Keratinocyte (primary cell): Measurements from ENCODE around the gene NOX3. TPM values are rescaled to one million over a fixed set of nuclear protein-coding genes. Genes with fewer than 3 reads are reported as not detected.

Source experiments
- DNase-seq: peaks from one replicate; pipeline ENCODE4 v3.0.0-alpha.2; 2011; ENCODE audit warnings: low read depth, missing footprints, low spot score
- FAIRE-seq: peaks from 2 replicates; lab custom pipeline; 2011; peaks lifted over from hg19 to GRCh38; lab: Jason Lieb, UNC
- H2AFZ ChIP-seq: 2 replicates; pipeline ENCODE4 v1.6.0; 2012; ENCODE audit warnings: low read length, control low read depth, inconsistent platforms; ENCODE audit not compliant: control insufficient read depth
- H3K27ac ChIP-seq: 2 replicates; pipeline ENCODE4 v1.5.1; 2011; ENCODE audit warnings: low read length; ENCODE audit not compliant: control insufficient read depth, insufficient read depth
- H3K27me3 ChIP-seq: 3 replicates; pipeline ENCODE4 v1.6.0; 2011; ENCODE audit warnings: low read length; ENCODE audit not compliant: control insufficient read depth, insufficient read depth; ENCODE audit errors: extremely low read depth
- H3K36me3 ChIP-seq, 2 experiments: 2 replicates in 1 of 2; 3 replicates in 1 of 2; pipeline ENCODE4 v1.5.1; 2011; ENCODE audit warnings: low read length in 2 of 2, mild to moderate bottlenecking in 1 of 2; ENCODE audit not compliant: control insufficient read depth in 2 of 2, insufficient read depth in 2 of 2; ENCODE audit errors: extremely low read depth in 1 of 2
- H3K4me1 ChIP-seq: 3 replicates; pipeline ENCODE4 v1.5.1; 2011; ENCODE audit warnings: low read length; ENCODE audit not compliant: control insufficient read depth, insufficient read depth; ENCODE audit errors: extremely low read depth
- H3K4me2 ChIP-seq: 3 replicates; pipeline ENCODE4 v1.6.0; 2011; ENCODE audit warnings: low read depth, low read length; ENCODE audit not compliant: control insufficient read depth, insufficient read depth; ENCODE audit errors: extremely low read depth
- H3K4me3 ChIP-seq, 3 experiments: fragments of 200-600 bp in 1 of 3; sonication (generic) in 1 of 3; 2 replicates in 2 of 3; 3 replicates in 1 of 3; pipeline ENCODE4 v1.5.1; 2011 to 2016; ENCODE audit warnings: low read length in 3 of 3, mild to moderate bottlenecking in 3 of 3, control low read depth in 2 of 3, inconsistent platforms in 1 of 3, low read depth in 1 of 3, mixed read lengths in 1 of 3, mixed run types in 1 of 3, moderate library complexity in 1 of 3; ENCODE audit not compliant: control insufficient read depth in 2 of 3, insufficient read depth in 2 of 3; ENCODE audit errors: extremely low read depth in 1 of 3
- H3K79me2 ChIP-seq: 2 replicates; pipeline ENCODE4 v1.6.0; 2012; ENCODE audit warnings: low read length; ENCODE audit not compliant: control insufficient read depth, insufficient read depth
- H3K9ac ChIP-seq: 3 replicates; pipeline ENCODE4 v1.6.0; 2011; ENCODE audit warnings: low read length; ENCODE audit not compliant: control insufficient read depth, insufficient read depth; ENCODE audit errors: extremely low read depth
- H3K9me1 ChIP-seq: 3 replicates; pipeline ENCODE4 v1.6.0; 2011; ENCODE audit warnings: low read length; ENCODE audit not compliant: control insufficient read depth, insufficient read depth; ENCODE audit errors: extremely low read depth
- H3K9me3 ChIP-seq: 2 replicates; pipeline ENCODE4 v1.5.1; 2012; ENCODE audit warnings: low read depth, low read length; ENCODE audit not compliant: control insufficient read depth
- H4K20me1 ChIP-seq: 3 replicates; pipeline ENCODE4 v1.6.0; 2011; ENCODE audit warnings: low read length; ENCODE audit not compliant: control insufficient read depth, insufficient read depth; ENCODE audit errors: extremely low read depth
- CTCF ChIP-seq, 3 experiments: IDR thresholded peaks in 1 of 3; conservative IDR thresholded peaks in 1 of 3; optimal IDR thresholded peaks in 1 of 3; 2 replicates in 2 of 3; 3 replicates in 1 of 3; pipeline versions ENCODE3 to v1.5.1; 2011; ENCODE audit warnings: low read length in 3 of 3, mild to moderate bottlenecking in 3 of 3, moderate library complexity in 2 of 3, control low read depth in 1 of 3, inconsistent platforms in 1 of 3; ENCODE audit not compliant: insufficient read depth in 2 of 3; ENCODE audit errors: extremely low read depth in 1 of 3
- EZH2 ChIP-seq: IDR thresholded peaks from one replicate; pipeline ENCODE4 v1.6.1; 2012; ENCODE audit warnings: inconsistent platforms, mild to moderate bottlenecking, low read length, moderate library complexity
- dilution Hi-C: fragments of 300-500 bp; cut with MboI; formaldehyde crosslinking; loops from one replicate; pipeline ENCODE4 v1.7.0; 2020; ENCODE audit warnings: low sequenced_read_pairs; ENCODE audit not compliant: extremely low pct_ligation_motif_present
- polyA plus RNA-seq, 5 experiments: library from polyadenylated mRNA; depleted of rRNA in 3 of 5; stranded (reverse) in 3 of 5; stranded (forward) in 1 of 5; unstranded in 1 of 5; fragments of >200 nt; gene quantifications; 1 replicate in 1 of 5; 2 replicates in 3 of 5; 3 replicates in 1 of 5; pipeline versions ENCODE4 v1.2.1 to v1.2.3, GENCODE V29; 2011 to 2012; ENCODE audit warnings: missing spikeins in 2 of 5, low read depth in 1 of 5, low replicate concordance in 1 of 5

NOX3 gene
- polyA plus RNA-seq, 1 donor (not counting 4 experiments of a cell fraction or from before 2014, with no cell fraction given): not detected

- no peak overlapping the region for H2AFZ ChIP-seq
- no peaks in the 10 kb centered on the region for H3K4me1 ChIP-seq
- H3K27ac ChIP-seq: no peak overlapping the region
- H3K79me2 ChIP-seq: no peaks in the 10 kb centered on the region
- no peak for FAIRE-seq
- no peak for DNase-seq
- peaks cover 5% of the 10 kb centered on the region for H3K27me3 ChIP-seq
- H3K9me1 ChIP-seq: no peaks in the 10 kb centered on the region
- no peak overlapping the region for H3K4me3 ChIP-seq
- dilution Hi-C loops: no loop called here
- H3K9ac ChIP-seq: no peak overlapping the region
- H3K36me3 ChIP-seq: no peaks in the 10 kb centered on the region
- TF ChIP-seq EZH2: no peak
- no peak for TF ChIP-seq CTCF (optimal IDR thresholded peaks at IDR 0.05 in 1 of 3, IDR thresholded peaks at IDR 0.05 in 1 of 3, conservative IDR thresholded peaks at IDR 0.05 in 1 of 3; ENCODE audit: extremely low read depth in 1 of 3, insufficient read depth in 2 of 3, low read length in 3 of 3)
- H3K4me2 ChIP-seq: no peak overlapping the region
- H3K9me3 ChIP-seq: no peaks in the 10 kb centered on the region
- H4K20me1 ChIP-seq: no peaks in the 10 kb centered on the region
Observed at GRCh38 chr6:155381673-155382337, 73.8 kb downstream of the NOX3 start.

GRCh38 chr6:155380666-155381332 is 74.8 kb downstream of the NOX3 start:
- Histone ChIP-seq H3K9ac (no peak overlapping the region), H3K4me3 (no peak overlapping the region), H3K27ac (no peak overlapping the region), H3K9me3 (no peaks in the 10 kb centered on the region), H4K20me1 (no peaks in the 10 kb centered on the region), H3K36me3 (no peaks in the 10 kb centered on the region), H2AFZ (no peak overlapping the region), H3K4me2 (no peak overlapping the region), H3K27me3 (peaks cover 5% of the 10 kb centered on the region), H3K9me1 (no peaks in the 10 kb centered on the region), H3K4me1 (no peaks in the 10 kb centered on the region), H3K79me2 (no peaks in the 10 kb centered on the region)
- dilution Hi-C loops: no loop called here
- peak in 1 of 3 experiments; percentile 54 for TF ChIP-seq CTCF (optimal IDR thresholded peaks at IDR 0.05 in 1 of 3, IDR thresholded peaks at IDR 0.05 in 1 of 3, conservative IDR thresholded peaks at IDR 0.05 in 1 of 3; ENCODE audit: extremely low read depth in 1 of 3, insufficient read depth in 2 of 3, low read length in 3 of 3)
- TF ChIP-seq EZH2: no peak
- FAIRE-seq (no peak), DNase-seq (no peak)
